Activated naive CD4-positive, alpha-beta T cell treated with anti-CD3 and anti-CD28 coated beads, Interleukin-2, amount 50 U/mL, for 16 hours (primary cell): ENCODE measurements around the gene TOR1B.
A peak's percentile ranks its signal among the peaks of the same experiment; 100 is the strongest.

Experiments used
- DNase-seq: peaks from one replicate; pipeline ENCODE4 v3.0.0-alpha.2; 2020

Gene TOR1B

DNA sequence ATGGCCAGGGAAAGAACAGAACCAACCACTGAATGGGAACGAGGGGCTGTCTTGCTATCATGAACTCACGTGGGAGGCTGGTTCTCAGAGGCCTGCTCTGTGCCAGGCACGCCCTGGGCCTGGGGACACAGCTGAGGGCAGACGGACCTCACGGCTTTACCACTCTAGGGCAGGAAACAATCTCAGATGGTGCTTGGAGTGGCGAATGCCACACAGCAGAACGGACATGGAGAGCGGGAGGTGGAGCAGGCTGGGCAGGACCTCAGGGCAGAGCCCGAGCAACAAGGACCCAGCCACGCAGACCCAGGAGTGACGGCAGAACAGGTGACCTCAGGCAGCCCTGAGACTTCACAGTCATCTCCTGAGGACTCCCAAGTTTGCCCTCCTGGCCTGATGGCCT lies 12.3 kb downstream of the TOR1B start:
- DNase-seq = no peak

DNA sequence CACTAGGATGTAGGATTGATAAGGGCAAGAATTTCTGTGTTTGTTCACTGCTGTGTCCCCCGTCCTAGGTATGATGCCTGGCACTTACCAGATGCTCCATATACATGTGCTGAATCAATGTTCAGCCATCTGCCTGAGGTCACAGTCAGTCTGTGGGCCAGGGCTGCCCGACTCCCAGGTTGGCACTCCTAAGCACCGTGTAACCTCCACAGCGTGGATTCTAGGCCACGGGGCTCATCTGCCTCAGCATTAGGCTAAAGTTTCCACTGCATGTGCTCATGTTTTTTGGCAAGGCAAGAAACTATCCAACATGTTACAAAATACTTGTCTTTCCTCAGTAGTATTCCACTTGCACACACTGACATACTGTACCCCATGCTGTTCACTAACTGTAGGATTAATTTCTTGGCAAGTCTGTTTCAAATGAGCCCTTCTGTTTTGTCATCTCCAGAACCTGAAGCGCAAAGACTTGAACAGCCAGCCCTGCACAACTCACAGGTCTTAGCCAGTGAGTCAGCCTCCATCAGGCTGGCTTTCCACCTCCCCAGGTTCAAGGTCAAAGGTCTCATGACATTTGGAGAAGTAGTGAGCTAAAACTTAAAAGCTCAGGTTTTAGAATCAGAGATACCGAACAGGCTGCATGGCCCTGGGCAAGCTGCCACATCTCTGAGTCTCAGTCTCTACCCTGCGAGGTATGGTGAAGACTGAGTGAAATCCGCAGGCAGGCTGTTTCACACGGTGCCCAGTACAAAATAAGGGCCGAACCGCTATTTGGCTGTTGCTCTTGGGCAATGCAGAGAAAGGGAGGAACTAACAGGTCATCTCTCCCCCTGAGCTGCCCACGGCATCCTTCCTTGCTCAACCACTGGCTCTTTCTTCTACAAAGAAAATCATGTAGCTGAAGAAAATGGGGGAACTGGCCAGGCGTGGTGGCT lies 13.8 kb downstream of the TOR1B start:
- DNase-seq = no peak

DNA sequence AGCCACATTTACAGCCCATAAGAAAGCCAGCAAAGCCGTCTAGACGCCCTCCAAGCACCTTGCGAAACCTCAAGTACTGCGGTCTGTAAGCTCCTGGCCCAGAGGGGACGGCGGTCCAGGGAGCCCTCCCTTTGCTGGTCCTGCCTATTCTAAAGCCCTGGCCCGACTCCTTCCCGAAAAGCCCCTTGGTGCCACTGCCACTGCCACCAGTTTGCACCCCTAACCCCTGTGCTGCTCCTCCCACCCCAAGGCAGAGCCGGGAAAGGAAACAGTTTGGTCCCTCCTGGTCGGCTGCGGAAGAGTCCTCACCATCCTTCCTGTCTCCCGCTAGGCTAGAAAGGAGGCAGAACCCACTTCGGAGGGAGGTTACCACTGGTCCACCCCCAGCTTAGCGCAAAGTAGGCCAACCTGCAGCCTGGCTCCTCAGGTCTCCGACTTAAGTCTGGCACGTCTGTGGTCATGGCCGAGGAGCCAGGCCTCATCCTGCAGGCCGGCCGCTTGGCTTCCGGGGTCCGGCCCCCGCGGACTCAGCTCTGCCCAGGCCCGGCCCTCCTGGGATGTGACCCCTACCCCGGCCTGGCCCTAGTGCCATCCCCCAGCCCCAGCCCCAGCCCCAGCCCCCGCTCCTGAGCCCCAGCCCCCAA lies 20.0 kb downstream of the TOR1B start:
- DNase-seq = no peak

DNA sequence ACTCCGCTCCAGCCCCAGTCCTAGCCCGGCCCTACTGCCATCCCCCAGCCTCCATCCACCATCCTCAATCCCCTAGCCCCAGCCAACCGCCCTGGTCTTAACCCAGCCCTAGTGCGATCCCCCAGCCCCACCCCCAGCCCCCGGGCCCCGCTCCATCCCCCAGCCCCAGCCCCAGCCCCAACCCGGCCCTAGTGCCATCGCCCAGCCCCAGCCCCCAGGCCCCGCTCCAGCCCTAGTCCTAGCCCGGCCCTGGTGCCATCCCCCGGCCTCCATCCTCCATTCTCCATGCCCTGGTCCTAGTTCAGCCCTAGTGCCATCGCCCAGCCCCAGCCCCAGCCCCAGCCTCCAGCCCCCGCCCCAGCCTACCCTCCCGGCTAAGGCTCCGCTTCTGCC lies 20.6 kb downstream of the TOR1B start:
- DNase-seq = no peak

DNA sequence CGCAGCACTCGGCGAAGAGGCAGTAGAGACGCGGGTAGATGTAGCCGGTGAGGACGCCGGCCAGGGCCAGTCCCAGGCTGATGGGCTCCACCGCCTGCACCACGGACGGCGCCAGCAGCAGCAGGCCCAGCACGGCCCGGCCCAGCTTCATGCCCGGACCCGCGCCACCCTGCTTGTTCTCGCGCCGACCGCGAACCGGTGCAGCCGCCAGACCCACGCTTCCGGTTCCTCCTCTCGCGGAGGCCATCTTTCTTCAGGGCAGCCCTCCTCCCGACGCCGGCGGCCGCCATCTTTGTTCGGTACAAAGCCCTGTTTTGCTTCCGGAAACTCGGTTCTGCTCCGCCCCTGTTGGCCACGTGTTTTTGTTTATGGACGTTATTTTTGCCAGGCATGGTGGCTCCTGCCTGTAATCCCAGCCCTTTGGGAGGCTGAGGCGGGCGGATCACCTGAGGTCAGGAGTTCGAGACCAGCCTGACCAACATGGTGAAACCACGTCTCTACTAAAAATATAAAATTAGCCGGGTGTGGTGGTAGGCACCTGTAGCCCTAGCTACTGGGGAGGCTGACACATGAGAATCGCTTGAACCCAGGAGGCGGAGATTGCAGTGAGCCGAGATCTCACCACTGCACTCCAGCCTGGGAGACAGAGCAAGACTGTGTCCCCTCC lies 21.1 kb downstream of the TOR1B start, which contains the start of gene TOR1A:
Gene TOR1A, minus strand, starts transcription at position 202 of the 667 bp plus-strand sequence. Its CDS starts 51 bp downstream, at position 151.
- peak; percentile 92 for DNase-seq

DNA sequence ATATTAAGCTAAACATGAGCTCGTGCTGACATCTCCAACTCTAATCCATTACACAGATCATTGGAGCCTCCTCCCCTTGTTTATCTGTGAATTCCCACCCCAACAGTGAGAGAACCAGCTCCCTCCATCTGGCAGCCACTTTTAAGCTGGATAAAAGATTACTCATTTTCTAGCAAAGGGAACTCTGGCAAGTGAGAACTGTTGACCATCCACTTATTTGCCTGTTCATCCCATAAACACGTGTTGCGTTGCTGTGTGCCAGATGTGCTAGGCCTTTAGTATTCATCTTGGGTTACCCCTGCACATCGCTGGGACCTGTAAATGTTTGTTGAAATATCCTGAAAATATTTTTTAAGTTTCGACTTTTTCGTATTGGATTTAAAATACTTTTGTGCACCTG lies 23.4 kb downstream of the TOR1B start:
- no peak for DNase-seq

DNA sequence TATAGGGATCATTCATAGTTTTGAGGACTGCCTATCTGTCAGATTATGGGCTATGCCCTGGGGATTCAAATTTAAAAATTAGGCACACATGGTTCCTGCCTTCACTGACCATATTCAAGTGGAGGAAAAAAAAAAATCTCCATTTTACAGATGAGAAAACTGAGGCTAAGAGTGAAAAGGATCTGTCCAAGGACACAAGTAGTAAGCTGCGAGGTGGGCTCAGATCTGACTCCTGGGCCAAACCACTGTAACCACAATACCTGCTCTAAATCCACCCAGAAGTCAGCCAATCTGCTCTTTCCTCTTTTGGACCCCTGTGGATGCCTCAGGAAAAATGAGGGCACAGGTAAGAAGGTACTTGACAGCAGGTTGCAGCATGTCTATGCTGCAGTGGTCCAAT lies 23.8 kb downstream of the TOR1B start:
- DNase-seq = no peak

DNA sequence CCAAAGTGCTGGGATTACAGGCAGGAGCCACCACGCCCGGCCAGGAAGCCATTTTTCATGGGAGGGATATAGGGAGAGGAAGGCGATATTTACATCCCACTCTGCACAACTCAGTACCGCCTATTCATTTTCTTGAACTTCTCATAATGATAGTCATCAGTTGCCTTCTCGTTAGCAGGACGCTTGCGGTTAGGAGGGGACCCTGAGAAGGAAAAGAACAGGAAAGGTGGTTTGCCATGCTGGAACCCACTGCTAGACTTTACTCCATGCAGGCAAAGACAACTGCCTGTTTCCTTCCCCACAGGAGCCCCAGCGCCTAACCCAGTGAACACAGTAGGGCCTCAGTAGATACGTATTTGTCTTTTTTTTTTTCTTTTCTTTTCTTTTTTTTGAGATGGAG lies 25.1 kb downstream of the TOR1B start:
- no peak for DNase-seq

DNA sequence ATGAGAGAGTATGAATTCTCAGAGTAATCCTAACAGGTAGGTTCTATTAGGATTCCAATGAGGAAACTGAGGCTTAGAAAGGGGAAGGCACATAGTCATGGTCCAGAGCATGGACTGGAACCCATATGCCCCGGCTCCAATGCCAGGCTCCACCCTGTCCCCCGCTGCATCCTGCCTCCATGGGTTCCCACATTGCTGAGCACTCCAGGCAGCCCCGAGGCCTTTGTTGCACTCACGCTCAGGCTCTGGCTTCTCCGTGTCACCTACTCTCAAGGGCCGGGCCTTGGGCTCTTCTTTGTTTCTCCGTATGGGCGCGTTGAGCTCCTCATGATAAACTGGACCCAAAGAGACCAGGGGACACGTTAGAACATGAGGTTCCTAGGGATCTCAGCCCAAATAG lies 26.0 kb downstream of the TOR1B start:
- no peak for DNase-seq

DNA sequence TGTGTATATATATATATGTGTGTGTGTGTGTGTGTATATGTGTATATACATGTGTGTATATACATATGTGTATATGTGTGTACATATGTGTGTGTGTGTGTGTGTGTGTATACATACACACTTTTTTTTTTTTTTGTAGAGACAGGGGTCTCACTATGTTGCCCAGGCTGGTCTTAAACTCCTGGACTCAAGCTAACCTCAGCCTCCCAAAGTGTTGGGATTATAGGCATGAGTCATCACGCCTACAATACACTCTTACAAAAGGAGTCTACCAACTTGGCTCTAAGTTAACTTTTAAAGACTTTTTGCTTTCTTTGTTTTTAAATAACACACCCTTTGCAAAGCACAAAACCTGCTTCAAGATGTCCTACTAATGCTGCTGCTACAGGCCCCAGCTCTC lies 30.0 kb downstream of the TOR1B start:
- DNase-seq = no peak

DNA sequence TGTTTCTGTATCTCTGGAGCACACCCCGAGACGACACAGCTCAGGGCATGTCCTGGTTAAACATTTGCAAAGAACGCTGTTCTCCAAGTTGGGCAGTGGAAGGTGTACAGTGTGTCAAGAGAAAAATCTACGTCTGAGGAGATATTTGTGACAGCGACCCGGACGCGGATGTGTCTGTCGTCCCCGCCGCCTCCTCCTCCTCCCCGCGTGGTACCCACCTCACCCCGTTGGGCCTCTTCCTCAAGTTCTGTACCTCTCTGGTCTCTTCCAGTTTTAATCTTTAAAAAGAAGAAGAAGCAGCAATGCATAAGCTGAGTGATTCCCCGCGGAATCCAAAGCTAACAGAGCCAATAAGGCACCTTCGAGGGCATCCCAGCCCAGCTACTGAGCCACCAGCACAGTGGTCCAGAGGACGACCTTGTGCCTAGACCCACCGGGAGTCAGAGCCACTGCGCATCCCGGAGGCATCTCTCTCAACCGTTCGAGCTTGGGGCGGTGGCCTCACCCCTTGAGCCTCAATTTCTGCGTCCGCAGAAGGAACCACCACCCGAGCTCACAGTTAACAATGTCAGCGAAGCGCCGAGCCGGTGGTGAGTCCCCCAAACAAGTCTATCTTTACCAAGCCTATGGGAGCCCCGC lies 31.6 kb downstream of the TOR1B start:
- DNase-seq = peak; percentile 51

DNA sequence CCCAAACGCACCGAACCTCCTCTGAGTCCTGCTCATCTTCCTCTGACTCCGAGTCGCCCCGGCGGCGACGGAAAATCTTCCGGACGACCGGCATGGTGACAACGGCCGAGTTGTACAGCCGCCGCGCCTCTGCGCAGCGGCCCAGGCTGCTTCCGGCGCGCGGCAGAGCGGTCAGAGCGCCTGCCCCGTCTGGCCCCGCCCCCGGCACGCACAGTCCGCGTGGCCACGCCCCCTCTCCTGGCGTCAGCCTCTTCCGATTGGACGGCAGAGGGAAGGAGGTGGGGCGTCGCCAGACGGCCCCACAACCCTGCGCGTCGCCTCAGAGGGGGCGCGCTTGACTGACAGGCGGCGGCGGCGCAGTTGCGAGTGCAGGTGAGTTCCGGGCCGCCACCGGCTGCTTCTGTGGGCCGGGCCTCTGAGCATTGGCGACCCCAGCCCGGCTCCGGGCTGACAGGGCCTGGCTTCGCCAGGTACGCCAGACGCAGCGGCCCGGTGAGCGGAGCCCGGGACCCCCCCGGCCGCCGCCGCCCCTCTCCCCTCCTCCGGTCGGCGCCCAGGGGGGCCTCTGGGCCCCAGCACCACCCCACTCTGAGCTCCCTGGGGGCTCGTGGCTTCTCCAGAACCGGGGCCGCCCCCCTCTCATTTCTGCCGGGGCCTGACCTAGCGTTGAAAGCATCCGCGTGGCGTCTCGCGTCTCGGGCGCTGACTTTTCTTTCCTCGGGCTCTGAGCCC lies 32.3 kb downstream of the TOR1B start, which contains the start of the genes C9orf78 and USP20:
Gene C9orf78, minus strand, starts transcription at position 148 of the 732 bp plus-strand sequence. Its CDS starts 54 bp downstream, at position 94.
Gene USP20, plus strand, starts transcription at position 331 of the 732 bp plus-strand sequence. CDS start 17,098 bp downstream, outside the sequence.
- peak; percentile 97 for DNase-seq

DNA sequence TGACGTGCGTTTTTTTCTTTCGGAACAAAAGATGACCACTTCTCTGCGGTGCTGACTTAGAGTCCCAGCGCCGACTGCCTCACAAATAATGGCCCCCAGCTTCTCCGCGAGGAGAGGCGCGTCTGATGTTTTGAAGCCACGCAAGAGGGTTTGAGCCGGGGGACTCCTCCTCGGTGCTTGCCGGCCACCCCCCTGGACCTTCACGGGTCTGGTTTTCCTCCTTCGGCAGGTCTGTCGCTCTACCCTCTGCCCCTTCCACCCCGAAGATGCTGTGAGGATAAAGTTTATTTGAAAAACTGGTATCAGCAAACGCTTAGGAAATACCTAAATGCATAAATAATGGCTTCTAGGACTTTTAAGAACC lies 32.9 kb downstream of the TOR1B start:
- no peak for DNase-seq

DNA sequence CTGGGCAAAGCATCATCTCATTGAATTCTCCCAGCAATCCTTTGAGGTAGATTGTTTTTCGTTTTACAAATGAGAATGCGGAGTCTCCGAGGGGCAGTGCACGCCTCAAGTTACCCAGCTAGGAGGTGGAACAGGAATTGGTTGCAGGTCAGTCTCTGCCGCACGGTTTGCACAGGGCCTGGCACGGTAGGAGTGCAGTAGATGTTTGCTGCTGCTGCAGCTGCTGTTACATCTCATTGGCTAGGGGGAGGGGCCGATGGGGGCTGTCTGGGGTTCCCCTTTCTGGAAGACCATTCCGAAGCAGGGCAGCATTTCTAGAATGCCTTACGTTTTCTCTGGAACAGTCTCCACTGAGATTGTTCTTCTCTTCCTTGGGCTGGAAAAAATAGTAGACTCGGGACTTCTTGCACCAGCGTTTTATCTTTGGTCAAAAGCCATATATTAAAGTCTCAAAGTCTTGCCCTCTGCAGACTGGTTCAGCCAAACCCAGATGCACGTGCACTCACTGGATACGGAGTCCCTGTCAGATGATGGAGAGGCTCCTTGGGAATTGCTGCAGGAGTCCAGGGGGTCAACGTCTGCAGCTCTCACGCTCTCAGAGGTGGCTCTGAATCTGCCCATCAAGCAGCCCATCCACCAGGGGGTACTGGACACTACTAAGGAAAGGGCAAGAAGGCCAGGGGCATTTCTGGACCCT lies 33.5 kb downstream of the TOR1B start:
- peak; percentile 55 for DNase-seq

DNA sequence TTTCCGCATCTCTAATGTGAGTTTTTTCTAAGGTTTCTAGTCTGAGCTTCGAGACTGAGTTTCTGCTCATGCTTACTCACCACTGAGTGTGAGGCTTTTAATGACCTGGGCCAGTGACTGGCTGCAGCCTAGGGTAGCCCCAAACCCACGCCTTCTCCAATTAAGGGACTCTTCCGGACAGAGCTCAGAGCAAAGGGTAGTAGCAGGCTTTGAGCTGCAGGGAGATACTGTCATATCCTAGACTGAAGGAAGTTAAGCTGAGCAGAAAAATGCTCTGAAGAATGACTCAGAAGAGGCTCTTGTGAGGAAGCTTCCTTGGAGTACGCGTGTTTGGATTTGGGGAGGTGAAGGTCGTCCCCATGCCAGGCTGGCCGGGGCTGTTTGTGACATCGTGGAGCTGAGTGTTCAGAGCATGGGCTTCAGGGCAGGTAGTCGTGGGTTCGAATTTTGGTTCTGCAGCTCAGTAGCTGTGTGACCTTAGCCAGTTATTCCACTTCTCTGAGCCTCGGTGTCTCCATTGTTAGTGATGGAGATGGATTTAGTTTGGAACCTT lies 35.8 kb downstream of the TOR1B start:
- peak; percentile 44 for DNase-seq

DNA sequence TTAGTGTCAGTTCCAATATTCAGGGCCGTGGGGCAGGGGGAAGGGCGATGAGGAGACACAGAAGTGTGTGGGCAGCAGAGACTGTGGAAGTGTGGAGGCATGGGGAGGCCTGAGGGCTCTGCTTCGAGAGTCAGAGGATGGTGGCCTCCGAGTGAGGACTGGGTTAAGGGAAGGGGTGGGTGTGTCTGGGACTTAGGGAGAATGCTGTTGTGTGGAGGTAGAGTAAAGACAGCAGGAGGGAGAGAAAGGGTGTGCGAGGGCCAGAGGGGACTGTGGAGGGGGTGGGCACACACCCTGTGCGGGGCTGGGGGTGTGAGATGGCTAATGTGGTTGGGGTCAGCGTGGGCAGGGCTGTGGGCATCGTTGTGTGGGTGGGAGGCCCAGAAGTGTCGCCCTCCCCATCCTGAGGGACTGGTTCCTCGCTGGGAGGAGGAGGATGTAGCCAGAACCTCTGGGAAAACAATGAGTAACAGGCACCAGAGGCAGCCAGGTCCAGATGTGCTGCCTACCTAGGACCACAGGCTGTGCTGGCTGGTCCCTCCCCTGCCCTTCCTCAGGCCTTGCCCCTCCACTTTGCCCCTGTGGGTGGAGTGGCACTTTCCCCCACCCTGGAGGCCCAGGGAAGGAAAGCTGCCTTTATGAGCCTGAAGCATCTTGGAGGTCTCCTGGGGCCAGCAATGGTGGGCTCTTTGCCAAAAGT lies 36.5 kb downstream of the TOR1B start:
- DNase-seq = no peak

DNA sequence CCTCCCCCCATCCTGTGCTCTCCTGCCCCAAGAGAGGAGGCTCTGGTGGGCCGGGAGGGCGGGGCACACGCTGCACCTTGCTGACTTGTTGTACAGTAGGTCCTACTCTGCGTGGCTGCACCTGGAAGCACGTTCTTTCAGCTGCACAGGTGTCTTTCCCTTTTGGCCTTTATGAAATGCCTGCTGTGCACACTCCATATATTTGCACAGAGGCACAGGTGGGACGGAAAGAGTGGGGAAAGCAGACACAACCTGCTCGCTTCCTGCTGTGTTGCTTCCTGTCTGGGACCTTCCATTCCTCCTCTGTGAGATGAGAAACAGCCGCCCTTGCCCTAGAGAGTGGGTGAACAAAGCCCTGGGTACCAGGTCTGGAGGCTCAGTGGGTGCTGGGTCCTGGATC lies 37.0 kb downstream of the TOR1B start:
- DNase-seq = no peak

DNA sequence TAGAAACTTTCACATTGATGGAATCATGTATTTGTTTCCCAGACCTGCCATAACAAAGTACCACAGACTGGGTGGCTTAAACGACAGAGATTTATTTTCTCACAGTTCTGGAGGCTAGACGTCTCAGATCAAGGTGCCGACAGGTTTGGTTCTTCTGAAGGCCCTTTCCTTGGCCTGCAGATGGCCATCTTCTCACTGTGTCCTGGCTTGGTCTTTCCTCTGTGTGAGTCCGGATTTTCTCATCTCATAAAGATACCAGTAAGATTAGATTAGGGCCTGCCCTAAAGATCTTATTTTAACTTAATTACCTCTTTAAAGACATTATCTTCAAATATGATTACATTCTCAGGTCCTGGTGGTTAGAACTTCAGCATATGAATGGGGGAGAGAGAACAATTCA lies 38.1 kb downstream of the TOR1B start:
- no peak for DNase-seq

DNA sequence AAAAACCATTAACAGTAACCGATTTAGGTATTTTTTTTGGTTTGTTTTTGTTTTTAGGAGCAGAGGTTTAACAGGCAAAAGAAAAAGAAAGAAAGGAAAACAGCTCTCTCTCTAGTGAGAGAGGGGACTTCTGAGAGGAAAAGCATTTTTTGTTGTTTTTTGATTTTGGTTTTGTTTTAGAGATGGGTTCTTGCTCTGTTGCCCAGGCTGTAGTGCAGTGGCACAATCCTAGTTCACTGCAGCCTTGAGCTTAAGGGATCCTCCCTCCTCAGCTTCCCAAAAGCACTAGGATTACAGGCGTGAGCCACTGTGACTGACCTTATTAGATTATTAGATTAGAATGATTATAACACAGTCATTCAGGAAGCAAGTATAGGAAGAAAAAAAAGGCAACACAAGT lies 42.4 kb downstream of the TOR1B start:
- no peak for DNase-seq

DNA sequence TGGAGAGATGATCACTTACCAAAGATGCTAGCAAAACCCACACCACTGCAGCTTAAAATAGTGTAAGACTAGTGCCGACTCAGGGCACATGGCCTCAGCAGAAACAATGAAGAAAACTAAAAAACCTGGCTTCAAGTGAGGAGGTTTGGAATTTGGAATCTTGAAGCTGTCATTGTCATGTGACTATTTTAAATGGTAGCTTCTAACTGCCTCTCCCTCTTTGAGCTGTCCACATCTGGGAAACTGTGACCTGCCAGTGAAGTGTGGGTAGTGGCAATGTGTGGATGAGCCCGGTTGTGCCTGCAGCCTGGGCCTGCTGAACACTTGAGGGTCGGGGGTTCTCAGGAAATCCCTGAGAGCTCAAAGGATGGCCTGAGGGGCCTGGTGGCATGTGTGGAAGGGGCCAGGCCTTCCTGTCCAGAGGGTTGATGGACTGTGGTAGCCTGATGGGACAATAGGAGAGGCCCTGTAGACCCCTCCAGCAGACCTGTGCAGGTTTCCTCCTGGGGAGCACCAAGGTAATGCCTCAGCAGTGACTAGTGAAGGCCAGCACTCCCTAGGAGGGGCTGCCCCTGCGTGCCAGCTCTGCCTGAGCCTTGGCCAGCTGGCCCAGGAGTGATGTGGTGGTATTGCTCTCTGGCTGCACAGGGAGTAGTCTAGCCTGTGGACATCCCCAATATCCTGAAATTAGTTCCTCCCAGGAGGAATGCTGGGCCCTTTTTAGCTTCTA lies 45.9 kb downstream of the TOR1B start:
- no peak for DNase-seq
